Kidney epithelial cell (primary cell): ENCODE measurements around the gene BLMH. TPM values are rescaled to one million over a fixed set of nuclear protein-coding genes. Genes with fewer than 3 reads are reported as not detected.
"Not testable (repeated sequence)": the region's sequence is repeated elsewhere in the genome, so short reads cannot be mapped to it uniquely, and the experiment has no call there.

ENCODE experiments used
- DNase-seq: peaks from one replicate; pipeline ENCODE4 v3.0.0-alpha.2; 2010; ENCODE audit warnings: low read depth
- H3K27me3 ChIP-seq: 2 replicates; pipeline ENCODE4 v1.6.0; 2011; ENCODE audit warnings: low read length; ENCODE audit not compliant: control insufficient read depth, insufficient read depth
- H3K36me3 ChIP-seq: 2 replicates; pipeline ENCODE4 v1.5.1; 2011; ENCODE audit warnings: low read length; ENCODE audit not compliant: control insufficient read depth, insufficient read depth
- H3K4me3 ChIP-seq: 2 replicates; pipeline ENCODE4 v1.5.1; 2011; ENCODE audit warnings: low read depth, mild to moderate bottlenecking, control low read depth, low read length
- total RNA-seq: library from RNA; depleted of rRNA; stranded (reverse); fragments of >200 nt; gene quantifications from 2 replicates; pipeline ENCODE4 v1.2.3, GENCODE V29; 2015
- TF ChIP-seq, protein P1 (sequence below): IDR thresholded peaks from 2 replicates; pipeline ENCODE4 v1.5.1; 2011; ENCODE audit warnings: mild to moderate bottlenecking, moderate library complexity, low read length, control low read depth, inconsistent platforms; ENCODE audit not compliant: insufficient read depth, poor library complexity, severe bottlenecking

Gene BLMH
- total RNA-seq, 1 donor from 2014 or later = 29.4 TPM

DNA sequence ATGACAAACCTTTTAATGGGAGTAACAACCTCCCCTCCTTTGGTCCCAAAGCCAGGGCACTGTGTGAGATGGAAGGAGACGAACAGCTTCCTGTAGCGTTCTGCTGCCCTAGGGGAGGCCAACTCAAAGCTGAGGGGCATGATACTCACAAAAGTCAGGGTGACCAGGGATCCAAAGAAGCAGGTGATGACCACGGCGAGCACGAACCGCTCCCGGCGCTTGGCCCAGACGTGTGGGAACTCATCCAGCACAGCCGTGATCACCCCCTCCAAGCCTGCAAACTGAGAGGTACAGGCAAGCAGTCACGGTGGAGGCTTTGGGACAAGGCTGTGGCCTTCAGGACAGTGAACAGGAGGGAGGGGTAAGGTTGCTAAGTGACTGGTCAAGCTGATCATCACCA lies 81.4 kb downstream of the BLMH start:
- H3K27me3 ChIP-seq = no peaks in the 10 kb centered on the region
- TF ChIP-seq, protein P1, sequence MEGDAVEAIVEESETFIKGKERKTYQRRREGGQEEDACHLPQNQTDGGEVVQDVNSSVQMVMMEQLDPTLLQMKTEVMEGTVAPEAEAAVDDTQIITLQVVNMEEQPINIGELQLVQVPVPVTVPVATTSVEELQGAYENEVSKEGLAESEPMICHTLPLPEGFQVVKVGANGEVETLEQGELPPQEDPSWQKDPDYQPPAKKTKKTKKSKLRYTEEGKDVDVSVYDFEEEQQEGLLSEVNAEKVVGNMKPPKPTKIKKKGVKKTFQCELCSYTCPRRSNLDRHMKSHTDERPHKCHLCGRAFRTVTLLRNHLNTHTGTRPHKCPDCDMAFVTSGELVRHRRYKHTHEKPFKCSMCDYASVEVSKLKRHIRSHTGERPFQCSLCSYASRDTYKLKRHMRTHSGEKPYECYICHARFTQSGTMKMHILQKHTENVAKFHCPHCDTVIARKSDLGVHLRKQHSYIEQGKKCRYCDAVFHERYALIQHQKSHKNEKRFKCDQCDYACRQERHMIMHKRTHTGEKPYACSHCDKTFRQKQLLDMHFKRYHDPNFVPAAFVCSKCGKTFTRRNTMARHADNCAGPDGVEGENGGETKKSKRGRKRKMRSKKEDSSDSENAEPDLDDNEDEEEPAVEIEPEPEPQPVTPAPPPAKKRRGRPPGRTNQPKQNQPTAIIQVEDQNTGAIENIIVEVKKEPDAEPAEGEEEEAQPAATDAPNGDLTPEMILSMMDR = no peak
- H3K36me3 ChIP-seq = no peaks in the 10 kb centered on the region
- no peak for DNase-seq
- no peak overlapping the region for H3K4me3 ChIP-seq

- Histone ChIP-seq H3K27me3 (no peaks in the 10 kb centered on the region), H3K36me3 (no peaks in the 10 kb centered on the region), H3K4me3 (no peak overlapping the region)
- DNase-seq = no peak
- TF ChIP-seq, protein P1 = no peak
Observed at GRCh38 chr17:30209930-30210329, 81.8 kb downstream of the BLMH start.

DNA sequence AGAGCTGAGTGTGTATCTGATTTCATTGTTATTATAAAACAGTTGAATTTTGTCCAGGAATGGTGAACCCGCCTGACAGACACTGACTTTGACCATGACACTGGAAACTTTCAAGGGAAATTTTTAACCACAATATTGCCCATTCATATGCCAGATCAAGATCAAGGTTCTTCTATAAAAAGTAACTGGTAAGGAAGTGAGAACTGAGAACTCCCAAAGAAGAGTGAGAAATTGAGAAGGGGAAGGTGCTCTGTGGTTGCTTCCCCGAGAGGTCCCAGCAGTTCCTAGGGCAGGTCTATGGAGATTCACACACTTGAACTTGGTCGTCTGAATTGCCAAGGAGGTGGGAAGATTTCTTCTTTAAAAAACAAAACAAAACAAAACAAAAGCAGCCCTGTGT lies 83.5 kb downstream of the BLMH start:
- TF ChIP-seq, protein P1 = no peak
- H3K4me3 ChIP-seq = no peak overlapping the region
- no peaks in the 10 kb centered on the region for H3K27me3 ChIP-seq
- no peaks in the 10 kb centered on the region for H3K36me3 ChIP-seq
- no peak for DNase-seq

DNA sequence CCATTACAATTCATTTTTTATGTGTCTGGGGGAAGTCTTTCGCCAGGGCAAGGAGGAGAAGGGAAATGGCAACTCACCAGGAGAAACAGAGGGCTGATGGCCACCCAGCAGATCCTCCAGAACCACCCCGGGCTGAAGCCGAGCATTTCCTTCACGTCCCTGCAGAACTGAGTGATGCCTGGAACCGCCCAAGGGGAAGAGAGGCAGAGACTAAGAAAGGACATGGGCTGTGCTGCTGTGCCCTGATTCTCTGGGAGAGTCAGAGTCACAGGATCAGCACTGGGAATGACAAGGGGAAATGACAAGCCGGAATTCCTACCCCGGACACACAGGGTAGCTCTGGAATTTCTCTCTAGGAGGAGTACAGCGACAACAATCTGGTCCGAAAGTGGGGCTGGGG lies 84.1 kb downstream of the BLMH start:
- no peaks in the 10 kb centered on the region for H3K27me3 ChIP-seq
- H3K4me3 ChIP-seq = no peak overlapping the region
- TF ChIP-seq, protein P1 = no peak
- DNase-seq = no peak
- H3K36me3 ChIP-seq = no peaks in the 10 kb centered on the region

- no peaks in the 10 kb centered on the region for H3K27me3 ChIP-seq
- TF ChIP-seq, protein P1 = no peak
- H3K4me3 ChIP-seq = no peak overlapping the region
- DNase-seq = no peak
- H3K36me3 ChIP-seq = no peaks in the 10 kb centered on the region
Observed at GRCh38 chr17:30203471-30203981, 88.2 kb downstream of the BLMH start.

DNA sequence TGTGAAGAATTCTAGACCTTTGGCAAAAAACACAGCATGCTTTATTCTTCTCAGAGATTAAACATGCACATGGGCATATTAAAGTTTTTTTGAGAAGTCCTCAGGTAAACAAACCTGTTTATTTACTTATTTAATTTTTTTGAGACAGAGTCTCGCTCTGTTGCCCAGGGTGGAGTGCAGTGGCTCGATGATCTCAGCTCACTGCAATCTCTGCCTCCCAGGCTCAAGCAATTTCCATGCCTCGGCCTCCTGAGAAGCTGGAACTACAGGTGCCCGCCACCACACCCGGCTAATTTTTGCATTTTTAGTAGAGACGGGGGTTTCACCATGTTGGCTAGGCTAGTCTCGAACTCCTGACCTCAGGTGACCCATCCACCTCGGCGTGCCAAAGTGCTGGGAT lies 91.1 kb downstream of the BLMH start:
- not testable (repeated sequence) for H3K36me3 ChIP-seq, DNase-seq, H3K27me3 ChIP-seq, H3K4me3 ChIP-seq

DNA sequence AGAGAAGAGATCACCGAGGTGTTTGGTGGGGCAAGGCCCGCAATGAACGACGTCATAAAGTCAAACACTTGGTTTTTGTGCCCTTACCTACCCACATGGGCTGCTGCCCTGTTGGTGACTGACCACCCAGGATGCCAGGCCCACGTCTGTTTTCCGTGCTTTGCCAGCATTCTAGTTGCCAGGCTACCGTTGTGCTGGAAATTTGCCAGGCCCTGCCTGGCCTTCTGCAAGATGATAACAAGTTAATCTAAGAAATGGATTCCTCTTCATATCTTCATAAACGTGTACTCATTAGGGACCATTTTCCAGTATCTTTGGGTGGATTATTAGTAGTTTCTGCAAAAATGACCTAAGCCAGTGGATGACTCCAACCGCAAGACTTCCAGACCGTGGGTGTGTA lies 91.6 kb downstream of the BLMH start:
- TF ChIP-seq, protein P1 = no peak
- H3K36me3 ChIP-seq = no peaks in the 10 kb centered on the region
- no peak overlapping the region for H3K4me3 ChIP-seq
- DNase-seq = no peak
- no peaks in the 10 kb centered on the region for H3K27me3 ChIP-seq
